GM18508 (cell line): ENCODE results near the gene C10orf143.
"Not testable (repeated sequence)": the region's sequence is repeated elsewhere in the genome, so short reads cannot be mapped to it uniquely, and the experiment has no call there.

Experiments
- ATAC-seq: cut with Tn5 transposase; IDR thresholded peaks from one replicate; pipeline ENCODE4 v1.9.1; 2021; ENCODE audit warnings: moderate number of reproducible peaks; ENCODE audit not compliant: insufficient read depth, unreplicated experiment

Gene C10orf143

GRCh38 chr10:130112821-130113220, 2.2 kb upstream of the C10orf143 start:
- no peak for ATAC-seq

DNA sequence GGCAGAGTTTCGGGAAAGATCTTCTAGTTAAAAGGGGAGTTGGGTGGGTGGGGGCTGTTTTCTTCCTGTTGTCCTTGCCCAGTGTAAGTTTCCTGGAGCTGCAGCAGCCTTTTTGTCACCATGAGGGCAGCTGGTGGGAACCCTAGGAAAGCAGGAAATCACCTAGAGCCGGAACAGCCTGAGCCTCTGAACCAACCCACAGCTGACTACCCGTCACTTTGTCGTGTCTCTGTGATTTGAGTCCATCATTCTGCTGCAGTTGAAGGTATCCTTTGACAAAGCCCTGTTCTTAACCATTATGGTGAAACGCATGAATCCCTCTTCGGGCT, 1.2 kb upstream of the C10orf143 start:
- no peak for ATAC-seq

DNA sequence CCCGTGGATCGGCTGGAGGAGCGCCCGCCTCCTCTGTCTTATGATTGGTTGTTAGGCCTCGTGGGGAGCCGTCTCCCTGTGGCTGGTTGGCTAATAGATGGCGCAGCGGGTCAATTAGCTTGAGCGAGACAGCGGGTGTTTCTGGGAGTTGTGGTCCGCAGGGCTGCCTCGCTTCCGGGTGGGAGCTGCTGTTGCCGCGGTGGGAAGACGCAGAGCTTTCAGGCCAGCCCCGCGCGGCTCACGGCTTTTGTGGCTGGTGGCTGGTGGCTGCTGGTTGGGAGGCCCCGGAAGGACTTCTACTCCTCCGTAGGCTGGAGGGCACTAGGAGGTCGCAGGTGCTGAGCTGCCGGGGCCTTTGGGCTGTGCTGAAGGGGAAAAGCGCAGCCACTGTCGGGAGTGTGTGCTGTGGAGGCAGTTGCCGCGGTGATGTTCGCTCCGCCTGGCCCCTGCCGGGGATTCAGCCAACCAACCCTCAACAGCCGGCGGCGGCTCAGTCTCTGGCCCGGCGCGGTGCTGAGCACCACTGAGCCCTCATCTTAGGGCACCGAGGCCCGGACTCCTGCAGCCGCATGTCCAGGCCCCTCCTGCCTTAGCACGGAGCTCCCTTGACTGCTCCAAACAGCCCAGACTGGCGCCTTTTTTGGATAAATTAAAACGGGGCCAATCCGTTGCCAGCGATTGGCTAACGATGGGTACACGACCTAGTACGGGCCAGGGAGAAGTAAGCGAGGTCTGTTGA, 652 bp upstream of the C10orf143 start:
- ATAC-seq, result peak; percentile 77

DNA sequence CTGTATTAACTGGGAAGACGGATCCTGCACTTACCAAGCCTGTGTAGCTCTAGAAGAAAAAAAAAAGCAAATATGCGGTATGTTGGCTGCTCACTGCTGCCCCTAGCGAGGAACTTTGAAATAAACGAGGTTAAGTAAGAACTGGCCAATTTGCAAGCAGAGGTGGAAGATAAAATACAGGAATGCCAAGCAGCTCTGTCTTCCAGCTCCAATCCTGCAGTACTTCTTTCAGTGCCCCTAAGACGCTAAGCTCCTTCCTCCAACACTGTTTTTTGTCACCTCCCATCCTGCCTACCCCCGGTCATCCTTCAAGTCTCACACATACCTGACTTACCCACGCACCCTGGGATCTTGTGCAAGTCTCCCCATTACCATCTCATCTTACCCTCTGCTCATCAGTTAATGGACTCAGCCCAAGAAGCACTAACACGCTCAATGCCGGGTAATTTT, 809 bp downstream of the C10orf143 start:
- no peak for ATAC-seq

GRCh38 chr10:130108934-130109604, 1.6 kb downstream of the C10orf143 start:
- ATAC-seq, result no peak

DNA sequence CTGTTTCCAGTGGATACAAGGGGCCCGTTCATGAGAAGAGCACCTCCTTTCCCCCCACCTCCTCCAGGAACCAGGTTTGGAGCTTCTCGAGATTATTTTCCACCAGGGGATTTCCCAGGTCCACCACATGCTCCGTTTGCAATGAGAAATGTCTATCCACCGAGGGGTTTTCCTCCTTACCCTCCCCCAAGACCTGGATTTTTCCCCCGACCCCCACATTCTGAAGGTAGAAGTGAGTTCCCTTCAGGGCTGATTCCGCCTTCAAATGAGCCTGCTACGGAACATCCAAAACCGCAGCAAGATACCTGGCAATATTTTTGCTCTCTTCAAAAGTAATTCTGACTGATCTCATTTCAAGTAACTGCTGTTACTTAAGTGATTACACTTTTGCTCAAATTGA, 2.5 kb downstream of the C10orf143 start:
- not testable (repeated sequence) for ATAC-seq

GRCh38 chr10:130105724-130106123, 4.9 kb downstream of the C10orf143 start:
- ATAC-seq, result no peak

GRCh38 chr10:130099344-130099743, 11.3 kb downstream of the C10orf143 start:
- no peak for ATAC-seq

GRCh38 chr10:130090565-130090964, 20.1 kb downstream of the C10orf143 start:
- ATAC-seq, result not testable (repeated sequence)

DNA sequence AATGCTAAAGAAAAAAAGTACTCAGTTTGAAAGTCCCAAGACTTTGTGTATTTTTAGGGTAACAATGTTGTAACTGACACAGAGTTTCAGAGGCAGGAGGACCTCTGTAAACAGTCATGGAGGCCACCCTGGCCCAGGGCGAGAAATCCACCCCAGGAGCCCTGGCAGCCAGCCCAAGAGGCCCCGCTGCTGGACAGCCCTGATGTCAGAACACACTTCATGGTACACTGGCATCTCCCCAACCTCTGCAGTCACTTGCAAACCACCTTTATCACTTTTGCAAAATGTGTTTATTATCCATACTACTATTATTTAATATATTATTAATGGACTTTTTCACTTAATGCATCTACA, 30.2 kb downstream of the C10orf143 start:
- no peak for ATAC-seq

- ATAC-seq, result no peak
These were observed 30.8 kb downstream of the C10orf143 start for GRCh38 chr10:130079614-130080460.

DNA sequence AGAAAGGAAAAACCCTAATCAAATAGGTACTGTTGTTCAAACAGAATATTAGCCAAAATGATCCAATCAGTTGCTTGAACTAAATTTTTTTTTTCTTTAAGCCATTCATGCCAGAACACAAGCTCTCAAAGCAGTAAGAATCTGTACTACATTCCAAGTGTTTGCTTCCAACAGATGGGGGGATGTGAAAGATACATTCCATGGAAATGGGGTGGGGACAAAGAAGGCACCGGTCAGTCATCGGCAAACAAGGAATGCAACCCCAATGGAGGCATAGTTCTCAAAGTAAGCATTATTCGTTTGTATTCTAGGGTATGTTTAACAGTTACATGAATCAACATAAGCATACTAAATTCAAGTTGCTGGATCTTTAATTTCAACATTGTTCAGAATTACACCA, 32.5 kb downstream of the C10orf143 start:
- no peak for ATAC-seq

- no peak for ATAC-seq
These were observed 33.9 kb downstream of the C10orf143 start for GRCh38 chr10:130076681-130077080.

GRCh38 chr10:130074639-130075038, 36.0 kb downstream of the C10orf143 start:
- ATAC-seq, result no peak

- ATAC-seq, result no peak
These were observed 36.7 kb downstream of the C10orf143 start for GRCh38 chr10:130073912-130074311.

DNA sequence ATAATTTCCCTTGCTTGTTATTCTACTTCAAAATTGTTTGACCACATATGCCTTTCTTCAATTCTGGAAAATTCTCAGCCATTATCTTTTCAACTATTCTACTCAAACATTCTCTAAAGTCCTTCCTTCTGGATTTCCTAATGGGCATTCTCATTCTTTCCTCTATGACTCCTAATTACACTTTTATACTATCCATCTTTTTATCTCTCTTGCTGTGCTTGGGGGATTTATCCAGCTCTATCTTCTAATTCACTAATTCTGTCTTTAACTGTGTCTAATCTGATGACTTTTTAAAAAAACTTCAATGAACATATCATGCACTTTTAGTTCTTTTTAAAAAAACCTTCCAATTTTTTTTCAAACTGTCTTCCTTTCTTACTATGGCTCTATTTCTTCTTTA, 38.4 kb downstream of the C10orf143 start:
- ATAC-seq, result no peak

GRCh38 chr10:130067893-130068292, 42.7 kb downstream of the C10orf143 start:
- ATAC-seq, result no peak

- no peak for ATAC-seq
These were observed 43.9 kb downstream of the C10orf143 start for GRCh38 chr10:130066743-130067142.

DNA sequence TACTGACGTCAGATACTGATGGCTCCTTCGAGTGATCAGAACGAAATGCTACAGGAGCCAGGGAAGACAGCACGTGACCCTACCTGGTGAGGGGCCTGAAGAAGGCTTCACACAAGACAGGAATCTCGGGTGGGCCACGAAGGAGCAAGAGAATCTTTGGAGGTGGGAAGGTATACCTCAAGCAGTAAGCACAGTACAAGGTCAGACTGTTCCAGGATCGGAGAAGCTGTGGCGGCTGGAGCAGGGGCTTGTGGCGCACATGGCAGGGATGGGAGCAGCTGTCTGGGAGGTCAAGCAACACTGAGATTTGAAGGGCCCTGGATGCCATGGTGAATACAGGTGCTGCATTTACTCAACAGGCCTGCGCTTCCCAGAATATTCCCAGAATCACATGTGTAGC, 45.4 kb downstream of the C10orf143 start:
- no peak for ATAC-seq

GRCh38 chr10:130064783-130065182, 45.8 kb downstream of the C10orf143 start:
- ATAC-seq, result no peak

GRCh38 chr10:130062976-130063375, 47.7 kb downstream of the C10orf143 start:
- no peak for ATAC-seq
